ENCODE results near the gene CBARP. TPM values are rescaled to one million over a fixed set of nuclear protein-coding genes. Genes with fewer than 3 reads are reported as not detected.
A peak's percentile ranks its signal among the peaks of the same experiment; 100 is the strongest.

The CBARP gene
- polyA plus RNA-seq, 10 donors, result 0.97 to 2.7 (median 1.2) TPM

DNA sequence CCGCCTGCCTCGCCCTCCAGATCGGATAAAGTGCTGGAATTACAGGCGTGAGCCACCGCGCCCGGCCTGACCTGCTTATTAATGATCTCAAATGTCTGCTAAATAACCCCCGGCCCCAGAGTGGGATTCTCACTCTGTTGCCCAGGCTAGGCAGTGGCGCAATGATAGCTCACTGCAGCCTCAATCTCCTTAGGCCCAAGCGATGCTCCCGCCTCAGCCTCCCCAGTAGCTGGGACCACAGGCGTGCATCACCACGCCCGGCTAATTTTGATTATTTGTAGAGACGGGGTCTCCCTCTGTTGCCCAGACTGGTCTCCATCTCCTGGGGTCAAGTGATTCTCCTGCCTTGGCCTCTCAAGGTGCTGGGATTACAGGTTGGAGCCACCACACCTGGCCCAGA is 3.1 kb upstream of the CBARP start:
- no peak for DNase-seq

DNA sequence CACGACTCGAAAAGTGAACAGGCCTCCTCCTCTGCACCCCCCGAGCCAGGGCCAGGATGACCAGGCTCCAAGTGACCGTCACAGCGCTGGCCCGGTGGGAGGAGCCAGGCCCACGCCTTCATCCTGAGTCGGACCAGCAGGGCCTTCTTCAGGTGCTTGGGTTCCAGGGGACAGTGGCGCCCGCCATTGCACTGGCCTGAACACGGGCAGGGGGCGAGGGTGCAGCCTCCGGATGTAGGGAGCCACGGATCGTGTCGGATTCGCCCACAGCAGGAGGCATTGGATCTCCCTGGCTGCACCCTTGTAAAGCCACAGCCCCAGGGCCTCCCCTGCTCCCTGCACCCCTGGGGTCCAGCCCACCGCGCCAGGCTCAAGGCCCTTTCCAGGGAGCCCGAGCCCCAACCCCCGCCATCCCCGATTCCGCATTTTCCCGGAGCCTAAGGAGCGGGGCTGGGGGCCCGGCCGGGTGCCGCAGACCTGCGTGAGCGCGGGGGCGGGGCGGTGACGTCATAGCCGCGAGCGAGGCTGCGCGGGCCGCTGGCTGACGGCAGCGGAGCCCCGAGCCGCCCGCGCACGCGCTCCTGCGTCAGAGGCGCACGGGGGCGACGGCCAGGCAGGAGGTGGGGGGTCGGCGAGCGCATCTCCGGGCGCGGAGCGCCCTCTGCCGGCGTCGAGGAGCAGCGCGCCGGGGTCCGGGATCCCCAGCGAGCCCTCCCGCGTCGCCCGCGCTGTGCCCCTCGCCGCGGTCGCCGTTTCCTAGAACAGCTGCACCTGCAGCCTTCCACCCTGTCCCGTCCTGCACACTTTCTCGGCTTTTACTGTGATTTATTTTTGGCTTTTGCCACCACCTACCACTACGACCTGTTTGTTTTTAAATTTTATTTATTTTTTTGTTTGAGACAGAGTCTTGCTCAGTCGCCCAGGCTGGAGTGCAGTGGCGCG is 2.3 kb upstream of the CBARP start:
- peak; percentile 90 to 95 (median 94) for DNase-seq

DNA sequence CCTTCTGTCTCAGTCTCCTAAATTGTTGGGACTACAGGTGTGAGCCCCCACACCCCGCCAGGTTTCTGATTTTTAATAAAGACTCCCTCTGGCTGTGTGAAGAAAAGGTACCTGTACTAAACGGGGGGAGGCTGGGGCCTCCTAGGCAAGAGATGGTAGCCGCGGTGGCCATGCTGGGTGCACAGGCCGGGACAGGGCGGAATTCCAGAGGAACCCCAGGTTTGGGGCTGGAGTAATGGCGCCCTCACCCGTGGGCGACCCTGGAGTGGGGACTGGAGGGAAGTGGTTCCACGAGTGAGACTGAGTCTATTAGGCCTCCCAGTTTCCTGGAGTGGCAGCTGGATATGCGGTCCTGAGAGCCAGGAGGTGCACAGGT is 1.6 kb upstream of the CBARP start:
- no peak for DNase-seq

DNA sequence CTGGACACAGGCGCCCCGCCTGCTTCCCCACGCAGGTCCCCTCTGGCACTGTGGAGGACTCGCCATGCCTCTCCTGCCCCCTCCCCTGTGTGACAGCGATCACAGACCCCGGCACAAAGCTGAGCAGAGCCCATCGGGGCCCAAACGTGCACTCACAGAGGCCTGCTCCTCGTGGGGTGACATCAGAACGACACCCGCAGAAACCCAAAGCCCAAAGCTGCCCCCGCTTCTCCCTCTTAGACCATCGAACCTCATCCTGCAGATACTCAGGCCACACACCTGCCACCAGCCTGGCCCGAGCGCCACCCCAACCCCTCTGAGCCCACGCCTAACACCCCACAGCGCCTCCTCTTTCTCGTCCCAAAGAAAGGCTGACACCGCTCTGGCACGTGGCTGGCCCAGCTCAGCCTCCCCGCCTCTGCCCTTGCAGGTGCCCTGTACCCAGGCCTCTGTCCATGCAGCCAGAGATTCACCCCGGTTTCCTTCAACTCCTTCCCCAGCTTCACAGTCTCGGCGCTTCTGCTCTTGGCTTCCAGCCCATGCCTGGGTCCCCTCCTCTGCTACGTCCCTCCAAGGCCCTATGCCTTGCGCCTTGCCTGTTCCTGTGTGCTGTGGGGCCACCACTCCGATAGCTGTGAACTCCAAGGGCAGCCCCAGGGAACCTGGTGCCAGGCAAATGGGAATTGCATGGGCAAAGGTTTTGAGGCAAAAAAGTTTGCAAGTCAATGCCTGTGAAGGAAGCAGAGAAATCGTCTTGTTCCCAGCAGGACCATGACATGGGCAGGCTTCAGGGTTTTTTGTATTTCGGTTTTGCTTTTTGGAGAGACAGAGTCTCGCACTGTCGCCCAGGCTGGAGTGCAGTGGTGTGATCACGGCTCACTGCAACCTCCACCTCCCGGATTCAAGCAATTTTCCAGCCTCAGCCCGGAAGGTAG is 831 bp upstream of the CBARP start:
- DNase-seq, result peak in 1 of 3 donors; percentile 54

DNA sequence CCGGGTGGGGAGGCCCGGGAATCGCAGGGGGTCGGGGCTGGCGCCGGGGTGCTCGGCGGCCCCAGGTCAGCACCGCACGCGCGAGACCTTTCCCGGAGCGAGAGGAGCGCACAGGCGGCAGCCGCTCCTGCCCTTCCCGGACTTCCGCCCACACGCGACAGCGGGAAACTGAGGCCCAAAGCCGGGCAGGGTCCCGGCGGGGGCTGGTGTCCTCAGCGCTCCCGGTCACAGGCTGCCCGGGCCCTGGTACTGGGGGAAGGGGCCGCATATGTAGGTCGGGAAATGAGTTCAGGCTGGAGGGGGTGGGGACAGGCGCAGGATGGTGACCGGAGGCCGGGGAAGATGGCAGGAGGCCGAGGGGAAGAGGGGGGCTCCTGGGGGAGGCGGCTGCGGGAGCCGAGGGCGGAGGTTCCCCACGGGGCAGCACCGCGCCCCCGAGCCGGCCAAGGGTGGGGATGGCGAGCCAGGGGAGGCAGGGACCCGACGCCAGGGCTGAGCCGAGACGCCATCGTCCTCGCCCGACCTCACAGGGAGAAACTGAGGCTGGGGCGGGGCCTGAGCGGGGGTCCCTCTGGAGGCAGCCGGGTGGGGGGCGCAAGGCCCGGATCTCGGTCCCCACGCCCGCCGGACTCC is 662 bp downstream of the CBARP start:
- peak in 1 of 3 donors; percentile 72 for DNase-seq

DNA sequence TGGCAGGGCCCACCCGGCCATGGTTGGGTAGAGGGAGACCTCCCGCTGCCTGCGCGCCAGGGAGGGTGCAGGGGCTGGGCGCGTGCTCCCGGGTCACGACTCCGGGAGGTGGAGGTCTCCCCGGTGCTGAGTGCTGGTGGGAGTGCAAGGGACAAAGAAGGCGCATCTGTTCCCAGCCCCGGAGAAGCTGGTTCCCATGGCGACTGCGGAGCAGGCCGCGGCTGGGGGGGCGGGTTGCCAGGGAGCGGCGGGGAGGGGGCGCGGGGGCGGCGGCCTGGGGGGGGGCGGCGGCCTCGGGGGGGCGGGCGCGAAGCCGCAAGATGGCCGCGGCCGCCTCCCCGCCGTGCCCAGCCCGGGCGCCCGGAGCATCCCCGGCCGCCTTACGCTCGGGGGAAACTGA is 1.2 kb downstream of the CBARP start:
- no peak for DNase-seq

DNA sequence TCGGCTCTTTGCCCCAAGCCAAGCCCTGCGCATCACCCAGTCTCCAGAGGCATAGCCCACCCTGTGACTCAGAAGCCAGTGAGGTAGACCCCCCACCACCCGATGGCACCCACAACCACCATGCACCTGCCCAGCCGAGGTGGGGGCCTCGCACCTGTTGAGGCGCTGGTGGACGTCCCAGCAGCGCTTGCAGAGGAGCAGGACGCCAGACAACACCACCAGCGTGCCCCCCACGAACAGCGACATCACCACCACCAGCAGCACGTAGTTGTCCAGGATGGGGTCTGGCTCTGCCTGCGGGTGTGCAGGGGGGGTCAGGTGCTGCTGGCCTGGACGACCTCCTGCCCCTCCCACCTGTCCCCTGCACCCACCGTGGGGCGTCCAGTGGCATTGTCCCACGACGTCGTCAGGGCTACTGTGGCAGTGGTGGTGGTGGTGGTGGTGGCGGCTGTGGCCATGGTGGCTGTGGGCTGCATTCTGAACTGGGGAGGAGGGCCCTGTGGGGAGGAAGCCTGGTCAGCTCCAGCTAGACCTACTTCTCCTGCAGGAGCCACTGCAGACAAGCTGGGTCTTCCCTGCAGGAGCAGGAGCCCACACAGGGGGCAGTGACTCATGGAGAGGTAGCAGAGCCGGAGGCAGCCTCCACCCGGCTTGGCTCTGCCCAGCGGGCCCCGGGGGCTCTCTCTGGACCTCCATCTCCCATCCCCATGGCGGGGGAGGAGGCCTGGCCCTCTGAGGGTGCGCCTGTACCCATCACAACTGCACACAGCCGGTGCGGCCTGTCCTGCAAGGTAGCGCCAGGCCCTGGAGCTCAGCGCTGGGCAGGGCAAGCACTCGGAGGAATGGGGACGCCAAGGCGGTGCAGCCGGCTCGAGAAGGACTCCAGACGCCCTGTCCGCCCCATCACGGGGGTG is 1.9 kb downstream of the CBARP start:
- DNase-seq, result no peak

DNA sequence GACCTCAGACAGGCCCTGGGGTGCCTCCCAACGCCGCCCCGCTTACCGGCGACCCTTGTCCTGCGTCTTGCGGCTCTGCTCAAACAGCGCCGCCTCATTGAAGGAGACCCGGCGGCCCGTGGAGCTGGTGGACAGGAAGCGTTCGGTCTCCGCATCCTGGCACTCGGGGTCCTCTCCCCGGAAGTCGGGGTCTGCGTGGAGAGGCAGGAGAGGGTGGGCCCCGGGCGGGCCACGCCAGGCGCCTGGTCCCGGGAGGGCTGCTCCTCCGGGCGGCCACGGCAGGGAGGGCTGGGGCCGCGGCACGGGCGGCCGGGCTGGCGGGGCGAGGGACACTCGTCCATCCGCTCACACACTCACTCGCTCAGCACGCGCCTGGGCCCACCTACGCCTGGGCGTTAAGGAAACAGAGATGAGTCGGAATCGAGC is 2.8 kb downstream of the CBARP start:
- DNase-seq, result no peak

DNA sequence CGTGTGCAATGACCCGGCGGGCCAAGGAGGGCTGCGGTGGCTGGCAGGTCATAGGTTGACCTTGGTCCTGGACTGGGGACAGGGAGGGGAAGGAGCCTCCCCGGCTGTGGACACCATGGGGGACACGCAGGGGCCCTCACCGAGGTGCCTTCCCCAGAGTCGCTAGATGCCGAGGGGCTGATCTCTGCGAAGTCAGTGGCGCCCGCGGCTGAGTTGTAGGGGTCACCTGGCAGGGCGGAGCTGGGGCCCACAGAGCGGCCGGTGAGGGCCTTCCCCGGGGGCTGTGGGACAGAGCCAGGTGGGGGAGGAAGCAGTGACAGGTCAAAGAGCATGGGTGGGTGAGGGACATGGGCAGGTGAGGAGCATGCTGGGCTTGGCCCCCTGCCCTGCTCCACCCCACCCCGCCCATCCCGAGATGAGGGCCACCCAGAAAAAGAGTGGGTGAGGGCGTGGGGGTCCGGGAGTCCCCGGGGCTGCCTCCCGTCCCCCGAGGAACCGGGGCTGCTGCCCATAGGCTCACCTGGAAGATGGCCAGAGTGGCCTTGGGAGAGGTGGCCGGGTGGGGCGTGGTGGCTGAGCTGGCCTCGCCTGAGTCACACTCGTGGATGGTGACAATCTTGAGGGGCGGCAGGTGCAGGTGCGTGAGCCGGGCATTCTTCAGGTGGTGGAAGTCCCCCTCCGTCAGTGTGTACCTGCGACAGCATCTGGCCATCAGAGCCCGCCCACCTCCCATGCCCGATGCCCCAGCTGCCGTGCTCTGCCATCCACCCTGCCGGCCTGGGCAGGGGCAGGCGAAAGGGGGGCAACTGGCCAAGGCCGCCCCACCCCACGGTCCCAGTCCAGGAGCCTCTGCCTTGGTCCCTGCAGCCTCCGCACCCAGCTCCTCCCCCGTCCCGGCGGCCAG is 3.5 kb downstream of the CBARP start:
- DNase-seq, result no peak

DNA sequence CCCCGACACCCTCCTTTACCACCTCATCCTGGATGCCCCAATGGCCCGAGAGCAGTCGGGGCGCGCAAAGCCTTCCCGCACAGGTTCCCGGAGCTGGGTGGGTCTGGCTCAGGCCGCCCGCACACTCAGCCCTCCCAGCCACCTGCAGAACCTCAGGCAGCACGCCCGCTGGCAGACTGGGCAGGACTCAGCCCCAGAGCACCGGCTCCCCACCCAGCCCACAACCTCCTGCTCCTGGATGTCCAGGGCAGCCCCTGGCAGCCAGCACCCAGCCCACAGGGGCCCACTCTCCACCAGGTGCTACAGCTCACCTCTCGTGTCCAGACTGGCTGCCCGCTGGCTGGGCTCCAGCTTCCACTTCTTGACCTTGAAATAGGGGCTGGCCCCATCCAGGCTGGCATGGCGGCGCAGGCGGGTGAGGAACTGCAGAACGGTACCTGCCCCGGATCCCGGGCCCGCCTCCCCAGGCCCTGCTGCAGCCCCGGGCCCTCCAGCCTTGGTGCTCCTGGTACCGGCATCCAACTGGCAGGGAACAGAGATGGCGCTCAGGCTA is 4.6 kb downstream of the CBARP start:
- no peak for DNase-seq

DNA sequence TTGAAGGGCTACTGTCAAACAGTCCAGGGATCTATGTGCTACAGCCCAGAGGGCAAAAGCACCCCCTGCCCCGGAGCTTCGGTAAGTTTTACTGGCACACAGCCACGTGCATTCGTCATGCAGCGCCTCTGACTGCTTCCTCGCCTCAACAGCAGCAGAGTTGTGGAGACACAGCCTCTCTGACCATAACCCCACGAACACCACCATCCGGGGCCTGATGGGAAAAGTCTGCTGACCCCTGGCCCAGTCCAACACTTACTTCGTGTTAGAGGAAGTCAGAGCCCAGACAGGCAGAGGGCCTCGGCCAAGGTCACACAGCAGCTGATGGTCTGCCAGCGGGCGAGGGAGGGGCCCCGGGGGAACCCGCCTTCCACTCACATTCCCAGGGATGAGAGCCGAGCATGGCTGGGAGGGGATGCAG is 5.1 kb downstream of the CBARP start:
- DNase-seq, result peak in 1 of 3 donors; percentile 63

DNA sequence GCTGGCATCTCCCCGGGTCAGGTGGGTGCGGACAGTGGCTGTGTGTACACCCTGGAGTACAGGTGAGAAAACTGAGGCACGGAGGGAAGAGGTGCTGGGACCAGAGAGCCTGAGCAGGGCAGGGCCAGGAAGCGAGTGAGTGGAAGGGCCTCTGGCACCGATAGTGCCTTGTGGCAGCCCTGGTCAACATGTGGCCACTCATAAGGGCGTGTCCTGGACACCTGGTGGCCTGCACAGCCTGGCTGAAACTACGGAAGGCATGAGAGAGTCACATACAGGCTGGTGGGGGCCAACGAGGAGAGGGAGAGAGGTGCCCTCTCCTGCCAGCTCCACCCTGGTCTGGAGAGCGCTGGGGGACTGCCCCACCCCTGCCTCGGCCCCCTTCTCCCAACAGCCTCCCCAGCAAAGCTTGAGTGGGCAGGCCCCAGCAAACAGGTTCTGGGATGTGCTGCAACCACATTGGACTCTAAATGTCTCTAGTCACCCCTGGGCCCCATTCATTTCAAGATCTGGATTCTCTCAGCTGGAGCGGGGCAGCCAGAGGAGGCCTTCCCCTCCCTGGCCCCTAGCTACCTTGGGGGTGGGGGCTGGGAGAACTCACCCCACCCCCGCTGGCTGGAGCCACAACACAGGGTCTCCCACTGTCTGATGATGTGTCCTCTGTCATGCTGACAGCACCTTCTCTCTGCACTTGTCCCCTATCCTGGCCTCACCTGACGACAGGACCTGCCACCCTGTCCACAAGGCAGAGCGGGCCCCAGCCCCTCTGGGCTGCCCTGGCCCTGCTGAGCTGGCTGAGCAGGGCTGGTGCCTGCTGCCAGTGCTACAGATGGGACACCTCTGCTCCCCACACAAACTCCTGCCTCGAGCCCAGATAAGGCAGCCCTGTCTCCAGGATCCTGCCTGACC is 5.8 kb downstream of the CBARP start:
- DNase-seq, result no peak

DNA sequence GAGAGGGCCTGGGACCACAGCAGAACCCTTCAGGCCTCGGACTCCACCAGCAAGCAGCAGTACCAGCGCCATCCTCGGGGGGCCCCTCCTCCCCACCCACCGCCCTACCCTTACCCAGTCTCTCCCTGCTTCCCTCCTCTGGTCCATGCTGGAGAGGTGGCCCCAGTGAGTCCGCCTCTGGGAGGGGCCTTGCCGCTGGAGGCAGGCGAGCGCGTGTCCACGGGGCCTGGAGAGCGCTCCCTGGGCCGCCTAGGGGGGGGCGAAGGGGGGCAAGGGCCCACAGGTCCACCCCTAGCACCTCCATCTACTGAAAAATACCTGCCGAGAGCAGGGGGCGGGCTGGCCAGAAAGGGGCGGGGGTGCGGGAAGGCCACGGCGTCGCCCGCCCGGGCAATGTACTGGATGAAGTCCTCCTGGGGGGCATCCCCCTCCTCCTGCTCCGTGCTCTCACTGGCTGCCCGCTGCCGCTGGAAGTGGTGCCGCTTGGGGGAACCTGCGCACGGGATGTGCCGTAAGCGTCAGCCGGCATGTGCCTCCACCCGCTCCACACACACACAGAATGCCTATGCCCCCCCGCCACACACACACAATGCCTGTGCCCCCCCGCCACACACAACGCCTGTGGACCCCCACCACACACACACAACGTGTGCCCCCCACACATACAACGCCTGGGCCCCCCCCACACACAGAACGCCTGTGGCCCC is 6.9 kb downstream of the CBARP start:
- DNase-seq, result no peak

DNA sequence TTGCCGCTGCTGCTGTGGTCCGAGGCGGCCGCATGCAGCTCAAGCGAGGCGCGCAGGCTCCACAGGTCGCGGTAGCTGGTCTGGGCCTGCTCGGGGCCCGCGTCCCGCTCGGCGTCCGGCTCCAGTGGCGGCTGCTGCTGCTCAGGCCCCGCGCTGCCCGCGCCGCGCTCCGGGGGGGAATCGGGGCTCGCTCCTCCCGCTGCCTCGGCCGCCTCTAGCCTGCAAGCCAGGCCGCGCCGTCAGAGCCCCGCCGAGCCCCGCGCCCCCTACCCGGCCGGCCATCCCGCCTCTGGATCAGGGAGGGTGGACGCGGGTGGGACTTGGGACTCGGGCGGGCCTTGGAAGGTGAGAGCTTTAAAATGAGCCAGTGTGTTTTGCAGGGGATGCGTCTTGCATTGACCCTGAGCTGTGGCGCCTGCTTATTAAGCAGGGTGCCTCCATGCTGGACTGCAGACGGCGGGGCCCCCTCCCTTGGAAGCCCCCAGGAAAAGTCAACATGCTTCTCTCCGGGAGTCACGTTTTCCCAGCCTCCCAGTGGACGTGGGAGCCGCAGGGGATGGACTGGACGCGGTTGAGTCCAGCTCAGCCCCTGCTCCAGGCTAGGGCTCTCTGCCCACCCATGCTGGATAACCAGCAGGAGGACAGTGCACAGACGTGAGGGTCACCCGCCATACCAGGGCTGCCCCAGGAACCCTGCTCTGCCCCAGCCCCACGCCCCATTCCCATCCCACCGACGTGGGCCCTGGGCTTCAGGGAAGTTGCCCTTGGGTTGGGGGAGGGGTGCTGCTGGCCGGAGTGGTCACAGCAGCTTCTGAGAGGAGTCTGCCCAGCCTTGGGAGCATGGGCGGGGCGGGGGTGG is 7.7 kb downstream of the CBARP start:
- no peak for DNase-seq

DNA sequence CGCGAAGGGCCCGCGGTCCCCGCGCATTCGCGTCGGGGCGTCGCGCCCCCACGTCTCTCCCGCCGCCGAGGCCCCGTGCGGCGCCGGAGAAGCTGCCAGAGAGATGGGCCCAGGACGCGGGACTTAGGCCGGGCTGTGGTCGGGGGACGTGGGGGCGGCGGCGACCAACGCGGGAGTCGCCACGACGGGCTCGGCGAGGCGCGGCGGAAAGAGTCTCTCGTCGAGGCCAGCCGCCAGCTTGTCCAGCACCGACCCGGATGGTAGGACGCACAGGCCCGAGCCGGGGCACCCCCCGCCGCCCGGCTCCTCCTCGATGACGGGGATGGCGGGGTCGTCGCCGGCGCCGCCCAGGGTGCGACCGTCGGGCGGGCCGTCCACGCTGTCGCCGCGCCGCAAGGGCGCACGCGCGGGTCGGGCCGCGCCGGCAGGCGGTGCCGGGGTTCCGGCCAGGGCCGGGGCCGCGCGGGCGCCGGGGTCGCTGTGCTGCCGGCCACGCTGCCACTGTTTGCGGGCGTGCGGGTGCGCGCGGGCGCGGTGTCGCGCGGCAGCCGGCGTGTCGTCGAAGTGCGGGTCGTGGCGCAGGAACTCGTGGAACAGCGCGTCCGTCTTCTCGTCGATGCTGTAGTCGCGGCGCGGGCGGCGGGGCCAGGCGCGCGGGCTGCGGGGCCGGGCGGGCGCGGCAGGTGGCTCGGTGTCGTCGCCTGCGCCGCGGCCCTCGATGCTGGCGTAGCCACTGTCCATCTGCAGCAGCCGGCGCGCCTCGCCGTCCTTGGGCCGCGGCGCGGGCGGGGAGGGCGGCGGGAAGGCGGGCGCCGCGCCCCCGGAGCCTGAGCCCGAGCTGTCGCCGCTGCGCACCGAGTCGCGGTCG is 8.5 kb downstream of the CBARP start:
- no peak for DNase-seq

Data from muscle of back (tissue), 11 donors.